ENCODE results near the gene ANK3.

Gene ANK3

GRCh38 chr10:60139798-60140566 lies 249.7 kb downstream of the ANK3 start:
- no peak for TF ChIP-seq GATA3 (IDR thresholded peaks at IDR 0.05; ENCODE audit: low read depth, low read length)
- TF ChIP-seq GATA2 (IDR thresholded peaks at IDR 0.05; ENCODE audit: low read depth, low read length), result no peak

- TF ChIP-seq GATA2 (IDR thresholded peaks at IDR 0.05; ENCODE audit: low read depth, low read length) (no peak), GATA3 (IDR thresholded peaks at IDR 0.05; ENCODE audit: low read depth, low read length) (no peak)
These were observed 250.4 kb downstream of the ANK3 start for GRCh38 chr10:60139290-60139689.

GRCh38 chr10:60138842-60139241 lies 250.8 kb downstream of the ANK3 start:
- TF ChIP-seq GATA2 (IDR thresholded peaks at IDR 0.05; ENCODE audit: low read depth, low read length), result no peak
- TF ChIP-seq GATA3 (IDR thresholded peaks at IDR 0.05; ENCODE audit: low read depth, low read length), result no peak

GRCh38 chr10:60138026-60138425 lies 251.6 kb downstream of the ANK3 start:
- TF ChIP-seq GATA3 (IDR thresholded peaks at IDR 0.05; ENCODE audit: low read depth, low read length) (no peak), GATA2 (IDR thresholded peaks at IDR 0.05; ENCODE audit: low read depth, low read length) (no peak)

GRCh38 chr10:60137292-60137992 lies 252.2 kb downstream of the ANK3 start:
- TF ChIP-seq GATA2 (IDR thresholded peaks at IDR 0.05; ENCODE audit: low read depth, low read length) (no peak), GATA3 (IDR thresholded peaks at IDR 0.05; ENCODE audit: low read depth, low read length) (no peak)

GRCh38 chr10:60135020-60135419 lies 254.7 kb downstream of the ANK3 start:
- TF ChIP-seq GATA2 (IDR thresholded peaks at IDR 0.05; ENCODE audit: low read depth, low read length) (no peak), GATA3 (IDR thresholded peaks at IDR 0.05; ENCODE audit: low read depth, low read length) (no peak)

- TF ChIP-seq GATA2 (IDR thresholded peaks at IDR 0.05; ENCODE audit: low read depth, low read length), result no peak
These were observed 255.1 kb downstream of the ANK3 start for GRCh38 chr10:60134548-60134947.

GRCh38 chr10:60130130-60130579 lies 259.5 kb downstream of the ANK3 start:
- TF ChIP-seq GATA3 (IDR thresholded peaks at IDR 0.05; ENCODE audit: low read depth, low read length) (no peak), GATA2 (IDR thresholded peaks at IDR 0.05; ENCODE audit: low read depth, low read length) (no peak)

GRCh38 chr10:60125895-60126294 lies 263.8 kb downstream of the ANK3 start:
- no peak for TF ChIP-seq GATA2 (IDR thresholded peaks at IDR 0.05; ENCODE audit: low read depth, low read length)
- no peak for TF ChIP-seq GATA3 (IDR thresholded peaks at IDR 0.05; ENCODE audit: low read depth, low read length)

- TF ChIP-seq GATA2 (IDR thresholded peaks at IDR 0.05; ENCODE audit: low read depth, low read length), result no peak
- TF ChIP-seq GATA3 (IDR thresholded peaks at IDR 0.05; ENCODE audit: low read depth, low read length), result no peak
These were observed 265.1 kb downstream of the ANK3 start for GRCh38 chr10:60124536-60124935.

- no peak for TF ChIP-seq GATA3 (IDR thresholded peaks at IDR 0.05; ENCODE audit: low read depth, low read length)
- TF ChIP-seq GATA2 (IDR thresholded peaks at IDR 0.05; ENCODE audit: low read depth, low read length), result no peak
These were observed 266.0 kb downstream of the ANK3 start for GRCh38 chr10:60123668-60124067.

GRCh38 chr10:60123172-60123571 lies 266.5 kb downstream of the ANK3 start:
- TF ChIP-seq GATA2 (IDR thresholded peaks at IDR 0.05; ENCODE audit: low read depth, low read length) (no peak), GATA3 (IDR thresholded peaks at IDR 0.05; ENCODE audit: low read depth, low read length) (no peak)

GRCh38 chr10:60122190-60122589 lies 267.5 kb downstream of the ANK3 start:
- TF ChIP-seq GATA3 (IDR thresholded peaks at IDR 0.05; ENCODE audit: low read depth, low read length) (no peak), GATA2 (IDR thresholded peaks at IDR 0.05; ENCODE audit: low read depth, low read length) (no peak)

GRCh38 chr10:60114765-60115586 lies 274.7 kb downstream of the ANK3 start:
- TF ChIP-seq GATA2 (IDR thresholded peaks at IDR 0.05; ENCODE audit: low read depth, low read length) (no peak), GATA3 (IDR thresholded peaks at IDR 0.05; ENCODE audit: low read depth, low read length) (no peak)
